NCI-H146 (cell line): ENCODE measurements around the gene ZNF3.

Source experiments
- DNase-seq: peaks from one replicate; lab custom pipeline; 2025; lab: John Stamatoyannopoulos, UW

ZNF3 gene

GRCh38 chr7:100088621-100089457 lies 7.3 kb upstream of the ZNF3 start, which contains the start of gene COPS6:
Gene COPS6 (plus strand): TSS chr7:100088969. CDS start chr7:100088991, 22 bp downstream.
- peak; percentile 75 for DNase-seq

GRCh38 chr7:100088095-100088620 lies 6.6 kb upstream of the ZNF3 start:
- DNase-seq, result no peak

DNA sequence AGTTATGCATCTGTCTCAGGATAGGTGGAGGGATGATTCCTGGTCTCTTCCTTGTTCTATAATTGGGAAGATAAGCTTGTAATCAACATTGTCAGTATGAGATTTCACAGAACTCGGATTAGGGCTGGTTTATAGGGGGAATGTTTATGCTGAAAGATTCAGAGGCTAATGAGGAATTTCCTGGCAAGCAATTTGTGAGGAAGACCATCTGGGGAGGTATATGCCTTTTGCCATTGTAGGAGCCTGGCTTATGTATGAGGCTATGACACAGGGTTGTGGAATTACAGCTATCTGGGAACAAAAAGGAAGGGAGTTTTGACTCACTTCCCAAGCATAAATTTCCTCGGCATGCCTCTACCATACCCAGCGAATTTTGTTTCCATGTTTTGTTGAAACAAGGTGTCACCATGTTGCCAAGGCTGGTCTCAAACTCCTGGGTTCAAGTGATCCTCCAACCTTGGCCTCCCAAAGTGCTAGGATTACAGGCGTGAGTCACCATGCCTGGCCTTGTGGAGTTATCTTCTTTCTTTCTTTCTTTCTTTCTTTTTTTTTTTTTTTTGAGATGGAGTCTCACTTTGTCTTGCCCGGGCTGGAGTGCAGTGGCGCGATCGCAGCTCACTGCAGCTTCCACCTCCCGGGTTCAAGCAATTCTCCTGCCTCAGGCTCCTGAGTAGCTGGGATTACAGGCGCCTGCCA lies 5.7 kb upstream of the ZNF3 start:
- DNase-seq, result no peak

- no peak for DNase-seq
Observed at GRCh38 chr7:100085515-100085914, 4.0 kb upstream of the ZNF3 start.

- DNase-seq, result no peak
Observed at GRCh38 chr7:100082978-100083377, 1.5 kb upstream of the ZNF3 start.

GRCh38 chr7:100080907-100081534 lies 502 bp downstream of the ZNF3 start:
- DNase-seq, result peak; percentile 73

DNA sequence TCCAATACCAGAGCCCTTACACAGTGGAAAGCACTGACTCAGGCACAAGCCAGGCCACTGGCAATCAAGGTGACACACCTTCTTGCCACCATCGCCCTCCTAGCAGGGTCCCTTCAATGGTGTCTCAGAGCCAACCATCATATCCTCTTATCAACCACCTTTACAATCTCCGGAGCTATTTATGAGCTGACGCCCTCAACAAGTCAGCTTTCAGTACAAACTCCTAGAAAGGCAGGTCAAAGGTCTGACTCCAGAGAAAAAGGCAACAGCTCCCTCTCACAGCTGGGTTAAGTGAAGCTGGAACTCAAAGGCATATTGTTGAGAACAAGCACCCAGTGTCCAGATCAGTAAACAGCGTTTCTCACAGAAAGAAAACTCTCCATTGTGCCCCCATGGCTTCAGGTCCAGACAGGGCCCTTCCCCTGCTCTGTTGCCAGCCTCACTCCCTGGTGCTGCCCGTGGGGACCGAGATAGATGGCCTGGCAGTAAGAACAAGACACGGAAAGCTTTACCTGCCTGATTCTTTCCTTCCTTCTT lies 2.4 kb downstream of the ZNF3 start:
- DNase-seq, result no peak

GRCh38 chr7:100077205-100077604 lies 4.3 kb downstream of the ZNF3 start:
- DNase-seq, result no peak

DNA sequence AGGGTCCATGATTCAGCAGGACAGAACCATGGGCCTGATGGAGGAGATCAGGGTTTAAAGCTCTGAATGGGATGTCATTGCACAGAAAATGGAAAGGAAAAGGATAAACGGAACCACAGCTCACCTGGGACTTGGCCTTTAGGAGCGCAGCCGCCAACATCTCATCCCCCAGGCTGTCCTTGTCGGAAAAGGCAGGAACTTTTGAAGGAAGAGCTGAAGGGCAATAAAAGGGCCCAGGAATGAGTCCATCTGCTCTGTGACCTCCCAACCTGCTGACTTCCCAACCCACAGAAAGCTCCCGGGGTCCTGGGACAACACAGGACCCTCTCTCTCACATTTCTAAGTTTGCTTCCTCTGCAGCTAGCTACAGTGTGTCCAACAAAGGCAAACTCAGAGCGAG lies 6.1 kb downstream of the ZNF3 start:
- DNase-seq, result no peak

GRCh38 chr7:100074841-100075240 lies 6.7 kb downstream of the ZNF3 start:
- DNase-seq, result no peak

DNA sequence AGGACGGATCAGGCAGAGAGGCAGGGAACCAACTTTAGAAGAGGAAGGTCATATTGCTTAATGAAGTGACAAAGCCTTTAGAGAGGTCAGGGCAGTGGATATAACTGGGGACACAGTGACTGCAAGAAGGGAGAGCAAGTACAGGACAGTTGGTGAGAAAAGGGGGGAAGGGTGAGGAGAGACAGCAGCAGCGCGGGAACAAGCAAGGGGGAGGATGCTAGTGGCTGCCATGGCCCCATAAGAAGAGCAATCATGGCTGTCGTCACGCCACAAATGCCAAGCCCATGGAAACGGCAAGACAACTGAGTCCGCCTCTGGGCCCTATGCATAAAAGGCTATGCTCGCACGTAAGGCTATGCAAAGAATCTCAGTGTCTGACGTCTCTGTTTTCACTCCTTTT lies 9.1 kb downstream of the ZNF3 start:
- DNase-seq, result no peak

- no peak for DNase-seq
Observed at GRCh38 chr7:100071018-100071723, 10.4 kb downstream of the ZNF3 start.

DNA sequence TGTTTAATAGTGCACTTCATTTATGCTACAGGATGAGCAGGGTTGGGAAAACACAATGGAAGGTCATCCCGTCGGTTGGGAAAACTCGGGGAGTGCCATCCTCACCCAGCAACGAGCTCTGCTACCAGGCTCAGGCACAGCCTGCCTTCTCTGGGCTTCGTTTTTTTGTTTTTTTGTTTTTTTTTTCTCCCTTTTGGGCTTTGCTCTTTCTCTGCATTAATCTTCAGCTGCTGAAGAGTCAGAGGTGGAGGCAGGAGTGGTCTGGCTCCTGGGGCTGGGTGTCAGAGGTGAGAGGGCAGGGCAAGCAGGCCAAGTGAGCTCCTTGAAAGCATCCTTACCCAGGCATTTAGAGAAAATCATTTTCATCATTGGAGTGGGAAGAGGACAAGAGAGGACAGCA lies 11.5 kb downstream of the ZNF3 start:
- DNase-seq, result no peak

DNA sequence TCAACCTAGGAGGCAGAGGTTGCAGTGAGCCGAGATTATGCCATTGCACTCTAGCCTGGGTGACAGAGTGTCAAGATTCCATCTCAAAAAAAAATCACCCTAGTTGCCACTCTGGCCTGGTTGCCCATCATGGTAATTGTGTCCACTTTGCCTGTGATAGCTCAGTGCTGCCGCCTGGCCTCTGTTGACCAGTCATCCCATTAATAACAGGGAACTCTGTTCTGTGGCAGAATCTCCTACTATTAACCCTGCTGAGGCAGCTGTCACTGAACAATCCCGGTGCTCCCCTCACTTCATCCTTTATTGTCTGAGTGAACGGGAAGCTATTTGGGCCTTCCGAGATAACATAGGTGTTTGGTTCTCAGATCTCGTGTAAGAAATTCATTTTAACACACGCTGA lies 14.6 kb downstream of the ZNF3 start:
- DNase-seq, result peak; percentile 27

- no peak for DNase-seq
Observed at GRCh38 chr7:100065452-100066186, 15.9 kb downstream of the ZNF3 start.

GRCh38 chr7:100064162-100064561 lies 17.4 kb downstream of the ZNF3 start:
- no peak for DNase-seq

DNA sequence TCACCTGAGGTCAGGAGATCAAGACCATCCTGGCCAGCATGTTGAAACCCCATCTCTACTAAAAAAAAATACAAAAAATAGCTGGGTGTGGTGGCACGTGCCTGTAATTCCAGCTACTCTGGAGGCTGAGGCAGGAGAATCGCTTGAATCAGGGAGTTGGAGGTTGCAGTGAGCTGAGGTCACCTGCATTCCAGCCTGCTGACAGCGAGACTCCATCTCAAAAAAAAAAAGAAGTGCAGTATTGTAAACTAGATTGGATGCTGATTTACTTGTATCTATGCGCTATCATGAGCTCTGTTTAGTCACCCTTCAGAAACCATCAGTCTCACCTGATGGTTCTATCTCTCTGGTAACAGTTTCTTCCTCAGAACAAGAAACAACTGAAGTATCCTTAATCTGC lies 18.1 kb downstream of the ZNF3 start:
- no peak for DNase-seq

DNA sequence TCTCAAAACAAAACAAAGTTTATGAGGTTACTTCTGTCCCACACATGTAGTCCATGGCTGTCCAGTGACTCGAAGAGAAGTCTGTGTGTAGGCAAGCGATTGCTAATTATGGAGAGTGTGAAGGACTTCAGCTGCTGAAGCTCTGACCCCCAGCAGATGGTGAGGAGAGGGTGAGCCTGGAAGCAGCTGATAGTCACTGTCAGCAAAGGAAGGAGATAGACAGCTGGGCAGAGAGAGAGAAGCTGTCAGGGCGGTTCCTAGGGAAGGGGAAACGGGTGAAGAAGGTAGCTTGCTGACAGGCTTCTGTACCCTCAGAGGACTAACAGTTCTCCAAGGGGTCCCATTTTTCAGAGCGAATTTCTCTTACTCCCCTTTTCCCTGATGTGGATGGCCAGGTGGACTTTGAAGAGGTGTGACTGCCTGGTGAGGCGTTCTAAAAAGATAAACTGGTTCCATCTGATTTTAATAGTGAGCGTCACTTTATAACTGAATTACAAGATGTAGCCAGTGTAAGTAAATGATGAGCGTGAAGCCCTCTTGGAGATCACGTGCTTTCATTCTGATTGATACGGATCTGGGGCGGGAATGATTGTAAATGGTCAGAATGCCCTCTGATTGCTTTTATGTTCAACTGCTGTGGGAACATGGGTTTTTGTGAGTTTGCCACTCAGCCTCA lies 19.9 kb downstream of the ZNF3 start:
- DNase-seq, result no peak

GRCh38 chr7:100059251-100059739 lies 22.2 kb downstream of the ZNF3 start:
- DNase-seq, result no peak

- no peak for DNase-seq
Observed at GRCh38 chr7:100057006-100057405, 24.5 kb downstream of the ZNF3 start.
